HCT116 (cell line): Measurements from ENCODE around the gene ARNT2. TPM values are rescaled to one million over a fixed set of nuclear protein-coding genes. Genes with fewer than 3 reads are reported as not detected.

Experiments
- microRNA-seq: library from miRNA; unstranded; fragments of <30 nt; microRNA quantifications from one replicate; pipeline ENCODE4, GENCODE V29; 2016; ENCODE audit warnings: borderline number of aligned reads
- total RNA-seq: library from RNA; stranded (reverse); gene quantifications from one replicate; pipeline ENCODE4 v1.2.1, GENCODE V29; 2021; ENCODE audit not compliant: unreplicated experiment

ARNT2 gene
- total RNA-seq, 1 experiment from 2014 or later = 3.0 TPM

Small RNA genes lying within 50 kb of the gene (microRNA-seq; reads per million reads assigned to microRNA genes)
- gene MIR5572 = not detected

Other genes with a start within 250 kb of the ARNT2 start
- gene CTXND1, start 152.2 kb upstream of the ARNT2 start, total RNA-seq = not detected